GM12878 (cell line): ENCODE results near the gene GIPC3. TPM values are rescaled to one million over a fixed set of nuclear protein-coding genes. Genes with fewer than 3 reads are reported as not detected.

Experiments used
- ATAC-seq: fragments of 200-7000 bp; cut with Tn5 transposase; 3 replicates; pipeline ENCODE4 v1.9.1; 2020; ENCODE audit warnings: mild to moderate bottlenecking, moderate library complexity
- BruUV-seq: library from RNA; stranded (reverse); fragments of 400-500 nt; replicated peaks from 2 replicates; lab custom pipeline; 2021; lab: Mats Ljungman, UMichigan
- CTCF ChIA-PET: fragments of 300-600 bp; sonication (Branson Sonifier 250); formaldehyde crosslinking; extraction: SDS; loops from one replicate; lab custom pipeline; 2021; ENCODE audit warnings: inconsistent platforms; lab: Yijun Ruan, JAX
- POLR2A ChIA-PET: fragments of 350-600 bp; formaldehyde crosslinking; extraction: SDS; loops from one replicate; lab custom pipeline; 2021; ENCODE audit warnings: inconsistent platforms; lab: Charles Lee
- RAD21 ChIA-PET: fragments of 300-600 bp; sonication (Branson Sonifier 250); formaldehyde crosslinking; loops from one replicate; lab custom pipeline; 2023; ENCODE audit warnings: antibody characterized with exemption; ENCODE audit not compliant: unreplicated experiment; lab: Charles Lee
- SMC1A ChIA-PET: fragments of 300-600 bp; sonication (Branson Sonifier 250); formaldehyde crosslinking; loops from one replicate; lab custom pipeline; 2023; ENCODE audit not compliant: unreplicated experiment, uncharacterized antibody; lab: Charles Lee
- DNase-seq: peaks from one replicate; pipeline ENCODE4 v3.0.0-alpha.2; 2011; ENCODE audit warnings: low read depth, low spot score
- FAIRE-seq: peaks from 3 replicates; lab custom pipeline; 2011; peaks lifted over from hg19 to GRCh38; lab: Jason Lieb, UNC
- H2AFZ ChIP-seq: 2 replicates; pipeline ENCODE4 v1.6.0; 2011; ENCODE audit warnings: low read depth, low read length, control low read depth; ENCODE audit not compliant: control insufficient read depth
- H3K27ac ChIP-seq: 2 replicates; pipeline ENCODE4 v1.5.1; 2011; ENCODE audit warnings: control low read depth; ENCODE audit not compliant: control insufficient read depth, insufficient read depth
- H3K27me3 ChIP-seq, 2 experiments: replicated peaks in 1 of 2; 2 replicates each; pipeline versions ENCODE4 v1.6.0 to v1.6.1; 2011; ENCODE audit warnings: low read length in 1 of 2; ENCODE audit not compliant: control insufficient read depth in 2 of 2, insufficient read depth in 2 of 2
- H3K36me3 ChIP-seq, 2 experiments: 2 replicates each; pipeline ENCODE4 v1.5.1; 2011; ENCODE audit warnings: low read length in 1 of 2; ENCODE audit not compliant: control insufficient read depth in 2 of 2, insufficient read depth in 2 of 2
- H3K4me1 ChIP-seq: 2 replicates; pipeline ENCODE4 v1.6.1; 2011; ENCODE audit warnings: mild to moderate bottlenecking, low read length, moderate library complexity, mixed read lengths; ENCODE audit not compliant: control insufficient read depth, insufficient read depth
- H3K4me2 ChIP-seq: 2 replicates; pipeline ENCODE4 v1.6.0; 2011; ENCODE audit warnings: control low read depth; ENCODE audit not compliant: control insufficient read depth, insufficient read depth
- H3K4me3 ChIP-seq: fragments of 200-600 bp; sonication (generic); 2 replicates; pipeline ENCODE4 v1.5.1; 2016
- H3K79me2 ChIP-seq: 2 replicates; pipeline ENCODE4 v1.6.0; 2011; ENCODE audit warnings: low read length; ENCODE audit not compliant: control insufficient read depth, insufficient read depth
- H3K9ac ChIP-seq: 2 replicates; pipeline ENCODE4 v1.8.0; 2011; ENCODE audit warnings: low read length, control low read depth, mixed read lengths; ENCODE audit not compliant: control insufficient read depth, insufficient read depth
- H3K9me3 ChIP-seq: replicated peaks from 3 replicates; pipeline ENCODE4 v1.5.1; 2011; ENCODE audit warnings: mild to moderate bottlenecking, low read length; ENCODE audit not compliant: control insufficient read depth, insufficient read depth
- H4K20me1 ChIP-seq: 2 replicates; pipeline ENCODE4 v1.6.0; 2011; ENCODE audit not compliant: control insufficient read depth, insufficient read depth
- DPF2 ChIP-seq: fragments of 450-650 bp; IDR thresholded peaks from 2 replicates; pipeline ENCODE4 v1.6.1; 2017; ENCODE audit warnings: mild to moderate bottlenecking
- FOXM1 ChIP-seq: IDR thresholded peaks from 2 replicates; pipeline ENCODE4 v1.6.1; 2012; ENCODE audit warnings: low read depth, mild to moderate bottlenecking, inconsistent platforms, low read length, moderate library complexity
- NKRF ChIP-seq: fragments of 450-650 bp; conservative IDR thresholded peaks from 2 replicates; pipeline ENCODE4 v1.6.1; 2017; ENCODE audit warnings: mild to moderate bottlenecking, moderate library complexity
- PAX8 ChIP-seq: fragments of 450-650 bp; IDR thresholded peaks from 2 replicates; pipeline ENCODE4 v1.6.1; 2017; ENCODE audit warnings: mild to moderate bottlenecking, moderate library complexity
- REST ChIP-seq: IDR thresholded peaks from 2 replicates; pipeline ENCODE4 v1.6.1; 2012; ENCODE audit warnings: mild to moderate bottlenecking, low read depth, low read length
- SMARCA5 ChIP-seq: fragments of 450-650 bp; IDR thresholded peaks from 2 replicates; pipeline ENCODE4 v1.6.1; 2017; ENCODE audit warnings: mild to moderate bottlenecking
- SRF ChIP-seq, 2 experiments: IDR thresholded peaks; 2 replicates each; pipeline ENCODE4 v1.6.1; 2011; ENCODE audit warnings: low read depth in 2 of 2, low read length in 2 of 2, mild to moderate bottlenecking in 1 of 2, moderate library complexity in 1 of 2
- ZNF217 ChIP-seq: fragments of 450-650 bp; IDR thresholded peaks from 2 replicates; pipeline ENCODE4 v1.6.1; 2017; ENCODE audit warnings: antibody characterized with exemption, mild to moderate bottlenecking
- WGBS: methylation state at CpG from one replicate; pipeline ENCODE4 v1.1.6; 2016; ENCODE audit warnings: low lambda C conversion rate; ENCODE audit not compliant: insufficient replicate concordance, insufficient coverage; ENCODE audit errors: missing lambda C conversion rate; 5-methylcytosine and 5-hydroxymethylcytosine counted together
- in situ Hi-C: fragments of 300-500 bp; cut with MboI; formaldehyde crosslinking; loops from 9 replicates; pipeline ENCODE4 v1.14.3; 2018; ENCODE audit warnings: mixed read lengths
- intact Hi-C: fragments of 100-400 bp; cut with micrococcal nuclease; formaldehyde crosslinking; loops from one replicate; pipeline ENCODE4 v1.14.2; 2022; ENCODE audit not compliant: unreplicated experiment
- polyA plus RNA-seq, 11 experiments: library from polyadenylated mRNA; depleted of rRNA in 4 of 11; unstranded in 6 of 11; stranded (reverse) in 5 of 11; fragments of >200 nt; fragmentation: Nextera tagmentation in 4 of 11; fragmentation: Illumina TruSeq in 1 of 11; extraction: Ambion mirVana in 4 of 11; extraction: Trizol in 1 of 11; gene quantifications; 1 replicate in 1 of 11; 2 replicates in 10 of 11; pipeline versions ENCODE4 v1.2.1 to v1.2.3, GENCODE V29; 2011 to 2016; ENCODE audit warnings: inconsistent platforms in 2 of 11, missing spikeins in 2 of 11, low read depth in 1 of 11
- total RNA-seq, 4 experiments: library from RNA; depleted of rRNA in 3 of 4; stranded (reverse); fragments of >200 nt in 3 of 4; fragmentation: Illumina TruSeq in 1 of 4; extraction: Trizol in 1 of 4; gene quantifications; 2 replicates each; pipeline versions ENCODE4 v1.2.1 to v1.2.3, GENCODE V29; 2013 to 2021

GIPC3 gene
- total and polyA plus RNA-seq, 10 of the 15 experiments (the other 5 are each of a cell fraction or from before 2014, with no cell fraction given): not detected

- no peak for TF ChIP-seq REST
- TF ChIP-seq SRF (IDR thresholded peaks at IDR 0.05; ENCODE audit: low read depth in 2 of 2, low read length in 2 of 2): peak in 1 of 2 experiments; percentile 82; a peak in 1 of 4 replicates
These were observed 41.4 kb downstream of the GIPC3 start, which contains the start of gene CACTIN (continued) for GRCh38 chr19:3626473-3627350.

GRCh38 chr19:3627351-3627723 is 42.1 kb downstream of the GIPC3 start:
- Histone ChIP-seq H3K27me3 (no peaks in the 10 kb centered on the region), H3K4me3 (peak overlapping the region; percentile 2; the same call in 1 of the 2 replicates), H3K4me1 (peaks cover 8% of the 10 kb centered on the region), H3K27ac (no peak overlapping the region), H3K9me3 (no peaks in the 10 kb centered on the region), H3K4me2 (peak overlapping the region; percentile 90), H4K20me1 (no peaks in the 10 kb centered on the region), H2AFZ (peak overlapping the region; percentile 88), H3K36me3 (no peaks in the 10 kb centered on the region; a peak in 1 of 4 replicates), H3K9ac (peak overlapping the region; percentile 88; the same call in 1 of the 2 replicates), H3K79me2 (peaks cover 21% of the 10 kb centered on the region)
- intact Hi-C loops: loop anchor here (5.0 kb wide), 1 partner anchor 70 kb away; the partner anchor contains the start of gene MFSD12
- BruUV-seq: no TSS peak
- no peak for ATAC-seq
- RAD21 ChIA-PET: interaction anchor here (1.0 kb wide), 1 partner anchor 70 kb away, joined by 4 read pairs; the partner anchor contains the start of gene MFSD12
- in situ Hi-C loops: no loop called here
- SMC1A ChIA-PET: interaction anchor here (1.0 kb wide), 1 partner anchor 35 kb away, joined by 3 read pairs; no protein-coding TSS in a partner anchor
- POLR2A ChIA-PET: interaction anchor here (0.6 to 1.0 kb wide), 4 partner anchors 19 to 74 kb away, joined by 3 to 4 read pairs (median 3); no protein-coding TSS in a partner anchor
- DNase-seq: no peak
- no peak for TF ChIP-seq FOXM1
- no peak for TF ChIP-seq PAX8
- peak; percentile 28; the same call in 1 of the 2 replicates for TF ChIP-seq NKRF
- peak; percentile 94 for TF ChIP-seq SMARCA5
- TF ChIP-seq DPF2: peak; percentile 7; the same call in 1 of the 2 replicates
- TF ChIP-seq ZNF217: peak; percentile 92
- no peak for FAIRE-seq
- CTCF ChIA-PET: interaction anchor here (1.1 to 1.4 kb wide), 3 partner anchors 82 to 360 kb away, joined by 3 to 5 read pairs (median 4); no protein-coding TSS in a partner anchor
- 58% methylated on average over 7 of the region's 7 CpGs for WGBS
